CD4-positive, alpha-beta T cell treated with Interleukin-12 subunit alpha and Interleukin-12 subunit beta, for 1 hour (primary cell): Measurements from ENCODE around the gene EMC10.

ENCODE experiments used
- DNase-seq: peaks from one replicate; pipeline ENCODE4 v3.0.0-alpha.2; 2020

EMC10 gene

GRCh38 chr19:50480281-50481111 is 4.2 kb downstream of the EMC10 start:
- DNase-seq: no peak

GRCh38 chr19:50481351-50482149 is 5.2 kb downstream of the EMC10 start:
- no peak for DNase-seq

DNA sequence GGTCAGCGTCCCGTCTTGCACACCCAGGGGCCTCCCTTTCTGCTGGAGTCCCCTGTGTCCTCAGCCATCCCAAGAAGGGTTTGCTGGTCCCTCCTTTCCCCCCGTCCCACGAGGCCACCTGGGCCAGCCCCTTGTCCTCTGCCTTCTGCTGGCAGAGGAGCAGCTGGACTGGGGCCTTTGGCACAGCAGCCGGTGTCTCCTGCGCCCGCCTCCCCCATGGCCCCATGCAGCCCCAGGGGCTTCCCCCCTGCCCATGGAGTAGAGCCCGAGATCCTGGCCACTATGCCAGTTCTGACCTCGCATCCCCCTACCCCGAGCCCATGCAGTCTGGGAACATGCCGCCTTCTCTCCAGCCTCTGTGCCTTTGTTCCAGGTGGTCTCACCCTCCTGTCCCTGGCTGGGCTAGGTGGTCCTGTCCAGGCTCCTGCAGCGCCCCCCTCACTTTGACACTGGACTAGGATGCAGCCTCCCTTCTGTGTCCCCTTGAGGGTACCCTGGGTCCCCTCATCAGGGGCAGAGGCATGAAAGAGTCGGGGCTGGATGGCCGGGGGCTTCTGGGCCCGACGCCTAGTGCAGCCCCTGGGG is 6.1 kb downstream of the EMC10 start:
- no peak for DNase-seq

- no peak for DNase-seq
Observed at GRCh38 chr19:50482916-50483315, 6.6 kb downstream of the EMC10 start.

- DNase-seq: no peak
Observed at GRCh38 chr19:50485284-50485955, 9.1 kb downstream of the EMC10 start.

DNA sequence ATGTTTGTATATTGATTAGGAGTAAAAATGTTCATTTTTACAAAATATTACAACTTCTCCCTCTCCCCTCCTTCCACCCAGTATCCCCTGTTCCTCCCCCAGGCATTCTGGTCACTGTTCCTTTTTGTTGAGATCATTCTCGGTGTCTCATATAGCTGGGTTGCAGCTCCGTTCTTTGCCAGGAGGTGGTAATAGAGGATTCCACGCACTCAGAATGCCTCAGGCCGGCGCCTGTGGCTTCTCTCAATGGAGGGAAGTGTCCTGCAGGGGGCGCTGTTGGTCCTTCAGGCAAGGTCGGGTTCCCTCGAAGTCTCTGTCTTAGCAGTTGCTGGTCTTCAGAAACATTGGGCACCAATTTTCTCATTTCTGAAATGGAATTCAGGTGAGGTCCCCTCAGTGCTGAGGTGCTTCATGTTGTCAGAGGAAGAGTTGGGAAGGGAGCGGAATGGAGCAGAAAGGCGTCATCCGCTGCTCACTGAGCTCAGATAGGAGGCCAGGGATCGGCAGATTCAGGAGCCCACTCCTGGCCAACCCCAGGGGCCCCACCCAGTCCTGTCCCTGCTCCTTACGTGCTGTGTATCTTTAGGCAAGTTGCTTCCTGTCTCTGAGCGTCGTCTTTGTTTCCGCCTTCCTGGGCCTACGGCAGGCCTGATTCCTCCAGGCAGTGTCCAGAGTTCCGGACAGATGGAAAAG is 10.7 kb downstream of the EMC10 start:
- DNase-seq: peak; percentile 49

DNA sequence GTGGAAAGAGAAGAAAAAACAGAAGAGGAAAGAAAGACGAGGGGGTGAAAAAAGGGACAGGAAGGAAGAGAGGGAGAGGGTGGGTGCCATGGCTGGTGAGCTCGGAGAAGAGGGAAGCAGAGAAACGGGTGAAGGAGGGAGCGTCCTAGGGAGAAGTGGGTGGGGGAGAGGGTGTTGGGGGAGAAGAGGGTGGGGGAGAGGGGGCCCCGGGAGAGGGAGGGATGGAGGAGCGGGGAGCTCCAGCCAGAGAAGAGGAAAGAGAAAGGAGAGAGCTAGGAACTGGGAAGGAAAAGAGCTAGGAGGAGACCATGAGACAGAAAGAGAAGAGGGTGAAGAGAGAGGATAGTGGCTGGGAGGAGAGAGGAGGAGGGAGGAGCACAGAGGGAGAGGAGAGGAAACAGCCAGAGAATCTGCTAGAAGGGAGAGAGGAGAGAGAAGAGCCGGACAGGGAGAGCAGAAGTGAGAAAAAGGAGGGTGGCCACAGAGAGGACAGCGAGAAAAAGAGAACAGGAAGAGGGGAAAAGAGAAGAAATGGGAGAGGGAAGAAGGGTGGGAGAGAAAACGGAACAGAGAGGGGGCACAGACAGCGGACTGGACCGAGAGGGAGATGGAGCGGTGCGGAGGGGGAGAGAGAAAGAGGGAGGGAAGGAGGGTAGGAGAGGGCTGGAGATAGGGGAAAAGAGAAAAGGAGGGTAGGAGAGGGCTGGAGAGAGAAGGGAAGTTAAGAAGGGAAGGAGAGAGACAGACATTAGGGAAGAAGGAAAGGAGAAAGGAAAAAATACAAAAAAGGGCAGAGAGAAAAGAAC is 12.3 kb downstream of the EMC10 start:
- no peak for DNase-seq

DNA sequence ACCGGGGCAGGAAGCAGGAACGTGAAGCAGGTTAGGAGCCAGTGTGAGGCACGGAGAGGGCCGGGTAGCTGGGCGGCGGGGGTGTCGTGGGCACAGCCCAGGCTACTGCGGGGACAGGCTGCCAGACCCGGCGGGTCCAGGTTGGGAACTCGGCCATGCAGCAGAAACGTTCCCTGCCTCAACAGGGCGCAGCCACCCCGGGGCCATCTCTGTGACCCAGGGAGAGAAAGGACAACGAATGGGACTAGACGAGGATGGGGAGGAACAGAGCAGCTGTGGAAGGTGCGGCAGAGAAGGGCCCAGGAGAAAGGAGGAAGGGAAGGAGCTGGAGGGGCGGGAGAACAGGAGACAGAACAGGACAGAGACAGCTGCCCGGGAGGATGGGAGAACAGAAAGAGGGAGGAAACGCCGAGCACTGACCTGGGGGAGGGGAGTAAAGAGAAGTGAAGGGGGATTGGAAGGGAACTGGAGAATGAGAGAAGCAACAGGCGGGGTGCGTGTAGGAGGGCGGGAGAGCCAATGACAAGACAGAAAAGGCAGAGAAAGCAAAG is 13.2 kb downstream of the EMC10 start:
- no peak for DNase-seq

DNA sequence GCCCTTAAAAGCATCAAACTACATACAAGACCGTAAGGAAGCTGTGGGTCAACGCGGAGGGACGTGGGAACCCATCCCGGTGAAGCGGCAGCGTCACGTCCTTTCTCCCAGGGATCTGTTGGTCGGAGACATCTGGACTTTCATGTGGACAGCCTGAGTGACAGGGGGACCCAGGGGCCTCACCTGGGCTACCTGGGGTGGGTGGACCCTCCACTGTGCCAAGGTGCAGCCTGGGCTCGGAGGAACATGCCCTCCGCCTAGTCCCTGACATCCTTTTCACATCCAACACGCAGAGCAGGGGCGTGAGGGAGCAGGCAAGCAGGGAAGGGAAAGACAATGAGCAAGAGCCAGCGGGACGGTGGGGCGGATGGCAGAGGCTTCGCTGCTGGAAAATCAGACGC is 14.1 kb downstream of the EMC10 start:
- DNase-seq: no peak

DNA sequence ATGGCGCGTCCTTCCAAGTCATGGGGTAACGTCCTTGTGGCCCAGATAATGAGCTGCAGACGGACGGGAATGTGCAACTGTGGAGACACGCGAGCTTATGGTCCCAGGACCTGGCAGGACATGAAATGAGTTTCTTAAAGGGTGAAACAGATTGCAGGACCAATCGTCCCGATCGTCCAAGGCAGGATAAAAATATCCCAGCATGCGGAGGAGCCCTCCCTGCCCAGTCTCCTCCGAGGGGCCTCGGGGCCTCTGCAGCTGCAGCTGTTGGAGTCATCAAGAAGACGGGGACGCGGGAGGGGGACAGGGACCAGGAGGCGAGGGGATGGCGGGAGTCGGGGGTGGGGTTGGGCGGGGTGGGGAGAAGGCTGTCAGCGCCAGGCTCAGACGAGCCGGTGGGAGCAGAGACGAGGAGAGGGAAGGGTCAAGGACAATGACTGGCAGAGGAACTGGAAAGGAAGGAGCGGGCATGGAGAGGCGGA is 14.7 kb downstream of the EMC10 start:
- no peak for DNase-seq

GRCh38 chr19:50492303-50493052 is 16.2 kb downstream of the EMC10 start:
- peak; percentile 25 for DNase-seq

DNA sequence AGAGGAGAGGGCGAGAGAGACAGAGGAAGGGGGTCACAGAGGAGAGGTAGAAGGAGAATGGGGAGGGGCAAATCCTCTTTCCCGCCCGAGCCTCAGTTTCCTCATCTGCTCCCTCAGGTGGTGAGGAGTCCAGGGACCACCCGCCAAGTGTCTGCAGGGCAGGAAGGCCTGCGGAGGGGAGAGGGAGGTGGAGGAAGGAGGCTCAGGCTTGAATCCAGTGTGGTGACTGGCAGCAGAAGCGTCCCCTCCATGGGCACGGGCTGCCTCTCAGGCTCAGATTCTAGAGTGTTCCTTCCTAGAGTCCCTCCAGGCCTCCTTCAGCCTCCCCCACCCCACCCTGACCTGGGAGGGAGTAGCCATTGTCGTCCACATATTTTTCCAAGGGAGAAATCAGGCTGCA is 16.9 kb downstream of the EMC10 start:
- DNase-seq: no peak

- no peak for DNase-seq
Observed at GRCh38 chr19:50494186-50495019, 18.1 kb downstream of the EMC10 start.

DNA sequence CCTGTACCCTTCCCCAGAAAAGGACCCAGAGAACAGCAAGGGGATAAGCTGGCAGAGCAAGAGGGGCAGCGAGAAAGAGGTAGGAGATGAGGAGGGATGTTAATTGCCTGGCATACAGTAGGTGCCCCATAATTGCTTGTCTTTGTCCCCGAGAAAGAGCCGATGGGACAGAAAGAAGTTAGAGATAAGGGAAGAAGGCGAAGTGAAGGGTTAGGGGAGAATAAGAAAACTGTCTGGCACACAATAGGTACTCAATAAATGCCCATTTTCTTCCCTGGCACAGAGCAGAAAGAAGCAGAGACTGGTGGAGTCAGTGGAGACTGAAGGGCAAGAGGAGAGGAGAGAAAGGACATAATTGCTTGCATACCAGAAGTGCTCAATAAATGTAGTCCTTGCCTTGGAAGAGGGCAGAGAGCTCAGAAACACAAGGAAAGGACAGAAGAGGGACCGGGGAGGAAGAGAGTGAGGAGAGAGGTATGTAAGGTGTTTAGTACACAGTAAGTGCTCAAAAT is 18.8 kb downstream of the EMC10 start:
- DNase-seq: no peak

DNA sequence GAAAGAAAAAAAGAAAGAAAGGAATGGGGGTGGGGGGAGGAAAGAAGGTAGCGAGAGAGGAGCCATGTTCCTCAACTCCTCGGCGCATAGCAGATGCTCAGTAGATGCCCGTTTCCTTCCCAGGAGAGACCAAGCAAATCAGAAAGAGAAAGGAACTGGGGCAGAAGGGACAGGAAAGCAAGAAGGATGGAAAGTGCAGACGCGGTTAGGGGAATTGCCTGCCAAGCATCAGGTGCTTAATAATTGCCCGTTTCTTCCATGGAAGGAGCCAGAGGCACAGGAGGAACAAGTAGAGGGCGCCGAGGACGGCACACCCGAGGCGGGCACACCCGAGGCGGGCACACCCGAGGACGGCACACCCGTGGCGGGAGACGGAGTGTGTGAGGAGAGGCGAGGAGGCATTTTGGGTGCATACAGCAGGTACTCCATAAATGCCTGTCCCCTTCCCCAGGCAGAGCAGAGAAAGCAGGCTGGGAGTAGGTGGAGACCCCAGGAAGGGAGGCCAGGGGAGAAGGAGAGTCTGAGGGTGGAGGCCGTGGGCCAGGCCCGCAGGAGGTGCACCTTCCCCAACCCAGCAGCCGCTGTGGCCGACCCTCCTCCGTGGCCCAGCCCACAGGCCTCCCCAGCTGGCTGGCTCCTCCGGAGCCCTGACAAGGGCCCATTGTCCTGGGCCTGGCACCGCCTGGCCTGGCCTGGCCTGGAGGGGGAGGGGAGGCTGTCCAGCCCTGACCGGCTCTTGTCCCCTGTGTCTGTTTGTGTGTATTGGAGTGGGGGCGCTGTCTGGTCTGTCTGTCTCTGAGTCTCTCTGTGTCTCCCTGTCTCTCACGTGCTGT is 20.1 kb downstream of the EMC10 start:
- no peak for DNase-seq

GRCh38 chr19:50497022-50497405 is 20.7 kb downstream of the EMC10 start:
- DNase-seq: no peak

- no peak for DNase-seq
Observed at GRCh38 chr19:50498219-50499056, 22.1 kb downstream of the EMC10 start.
